Bronchial epithelial cell (primary cell): ENCODE measurements around the gene CCDC78. TPM values are rescaled to one million over a fixed set of nuclear protein-coding genes. Genes with fewer than 3 reads are reported as not detected.

Experiments
- DNase-seq: peaks from one replicate; pipeline ENCODE4 v3.0.0-alpha.2; 2010; ENCODE audit warnings: low read depth
- FAIRE-seq: peaks from 2 replicates; lab custom pipeline; 2011; peaks lifted over from hg19 to GRCh38; lab: Jason Lieb, UNC
- H3K27me3 ChIP-seq: 2 replicates; pipeline ENCODE4 v1.5.1; 2011; ENCODE audit warnings: low read length; ENCODE audit not compliant: control insufficient read depth, insufficient read depth
- H3K36me3 ChIP-seq: 2 replicates; pipeline ENCODE4 v1.5.1; 2011; ENCODE audit warnings: low read length; ENCODE audit not compliant: control insufficient read depth, insufficient read depth
- H3K4me3 ChIP-seq: 2 replicates; pipeline ENCODE4 v1.5.1; 2011; ENCODE audit warnings: mild to moderate bottlenecking, low read depth, low read length, control low read depth
- total RNA-seq: library from RNA; depleted of rRNA; stranded (reverse); fragments of >200 nt; gene quantifications from 2 replicates; pipeline ENCODE4 v1.2.1, GENCODE V29; 2014
- TF ChIP-seq, protein P1 (sequence below): IDR thresholded peaks from 2 replicates; pipeline ENCODE4 v1.5.1; 2011; ENCODE audit warnings: mild to moderate bottlenecking, moderate library complexity, low read length, control low read depth, inconsistent platforms; ENCODE audit not compliant: insufficient read depth, severe bottlenecking

CCDC78 gene
- total RNA-seq, 1 donor from 2014 or later = 1.6 TPM

DNA sequence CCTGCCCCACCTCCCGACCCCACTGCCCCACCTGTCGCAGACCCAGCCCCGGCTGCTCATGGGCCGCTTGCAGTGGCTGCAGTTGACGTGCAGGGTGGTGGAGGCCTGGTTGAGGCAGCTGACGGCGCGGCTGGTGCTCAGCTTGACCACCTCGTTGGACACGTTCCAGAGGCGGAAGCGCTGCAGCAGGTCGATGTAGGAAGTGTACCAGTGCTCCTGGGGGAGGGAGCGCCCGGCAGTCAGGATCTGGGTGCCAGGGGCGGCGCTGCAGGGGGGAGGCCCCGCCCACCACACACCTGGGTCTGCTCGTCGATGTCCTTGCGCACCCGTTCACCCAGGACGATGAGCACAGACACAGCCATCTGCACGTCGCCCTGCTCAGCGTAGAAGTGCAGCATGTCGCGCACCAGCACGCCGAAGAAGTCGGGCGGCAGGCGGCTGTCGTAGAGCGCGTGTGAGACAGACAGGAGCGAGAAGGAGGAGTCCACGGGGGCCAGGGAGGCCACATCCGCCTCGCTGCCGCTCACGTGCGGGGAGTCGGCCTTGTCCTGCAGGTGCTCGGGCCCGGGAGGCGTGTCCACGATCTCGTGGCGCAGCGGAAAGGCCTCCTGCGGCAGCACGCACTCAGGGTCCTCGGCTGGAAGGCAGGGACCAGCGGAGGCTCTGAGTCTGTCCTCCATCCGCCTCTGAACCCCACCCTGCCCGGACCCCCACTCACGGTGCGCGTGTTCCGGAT is 41.1 kb downstream of the CCDC78 start:
- TF ChIP-seq, protein P1, sequence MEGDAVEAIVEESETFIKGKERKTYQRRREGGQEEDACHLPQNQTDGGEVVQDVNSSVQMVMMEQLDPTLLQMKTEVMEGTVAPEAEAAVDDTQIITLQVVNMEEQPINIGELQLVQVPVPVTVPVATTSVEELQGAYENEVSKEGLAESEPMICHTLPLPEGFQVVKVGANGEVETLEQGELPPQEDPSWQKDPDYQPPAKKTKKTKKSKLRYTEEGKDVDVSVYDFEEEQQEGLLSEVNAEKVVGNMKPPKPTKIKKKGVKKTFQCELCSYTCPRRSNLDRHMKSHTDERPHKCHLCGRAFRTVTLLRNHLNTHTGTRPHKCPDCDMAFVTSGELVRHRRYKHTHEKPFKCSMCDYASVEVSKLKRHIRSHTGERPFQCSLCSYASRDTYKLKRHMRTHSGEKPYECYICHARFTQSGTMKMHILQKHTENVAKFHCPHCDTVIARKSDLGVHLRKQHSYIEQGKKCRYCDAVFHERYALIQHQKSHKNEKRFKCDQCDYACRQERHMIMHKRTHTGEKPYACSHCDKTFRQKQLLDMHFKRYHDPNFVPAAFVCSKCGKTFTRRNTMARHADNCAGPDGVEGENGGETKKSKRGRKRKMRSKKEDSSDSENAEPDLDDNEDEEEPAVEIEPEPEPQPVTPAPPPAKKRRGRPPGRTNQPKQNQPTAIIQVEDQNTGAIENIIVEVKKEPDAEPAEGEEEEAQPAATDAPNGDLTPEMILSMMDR = no peak
- H3K4me3 ChIP-seq = peak overlapping the region; percentile 70
- FAIRE-seq = no peak

DNA sequence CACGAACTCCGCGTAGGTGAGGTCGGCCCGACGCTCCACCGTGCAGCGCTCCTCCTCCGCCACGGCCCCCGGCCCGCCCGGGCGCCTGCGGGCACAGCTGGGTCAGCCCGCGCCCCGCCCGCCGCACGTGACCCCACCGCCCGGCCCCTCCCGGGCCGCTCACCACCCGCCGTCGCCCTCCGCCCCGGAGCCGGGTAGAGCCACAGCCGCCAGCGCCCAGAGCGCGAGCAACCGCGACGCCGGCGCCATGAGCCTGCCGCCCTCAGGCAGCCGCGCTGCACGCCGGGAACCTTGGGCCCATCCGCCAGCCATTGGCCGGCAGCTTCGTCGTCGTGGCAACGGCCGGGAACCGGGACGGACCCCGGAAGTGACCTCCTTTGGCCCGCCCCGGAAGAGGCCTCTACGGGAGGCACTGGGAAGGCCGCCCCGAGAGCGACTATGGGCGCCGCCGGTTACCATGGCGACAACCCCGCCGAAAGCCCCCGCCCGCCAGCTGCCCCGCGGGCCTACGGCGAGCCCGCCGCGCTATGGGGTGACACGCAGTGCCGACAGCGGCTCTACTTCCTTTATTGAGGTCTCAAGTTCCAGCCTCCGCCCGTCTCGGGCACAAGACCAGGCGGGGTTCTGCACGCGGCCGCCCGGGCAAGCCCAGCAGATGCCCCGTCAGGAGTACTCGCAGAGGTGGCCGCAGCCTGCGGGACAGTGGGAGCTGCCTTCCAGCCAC is 42.0 kb downstream of the CCDC78 start, which contains the start of gene JMJD8:
TSS of gene JMJD8 (minus strand) at position 264 of the 724 bp plus-strand sequence. CDS start at position 249, 15 bp downstream.
- peak; percentile 87 for DNase-seq
- no peaks in the 10 kb centered on the region for H3K27me3 ChIP-seq
- TF ChIP-seq, protein P1 = no peak
- H3K4me3 ChIP-seq = peak within 1 kb of the TSS; percentile 70
- no peak for FAIRE-seq
- H3K36me3 ChIP-seq = peaks cover 28% of the 10 kb centered on the region

More for the DNA sequence above, 41.1 kb downstream of the CCDC78 start:
- DNase-seq = no peak
- Histone ChIP-seq H3K36me3 (peaks cover 28% of the 10 kb centered on the region), H3K27me3 (no peaks in the 10 kb centered on the region)

DNA sequence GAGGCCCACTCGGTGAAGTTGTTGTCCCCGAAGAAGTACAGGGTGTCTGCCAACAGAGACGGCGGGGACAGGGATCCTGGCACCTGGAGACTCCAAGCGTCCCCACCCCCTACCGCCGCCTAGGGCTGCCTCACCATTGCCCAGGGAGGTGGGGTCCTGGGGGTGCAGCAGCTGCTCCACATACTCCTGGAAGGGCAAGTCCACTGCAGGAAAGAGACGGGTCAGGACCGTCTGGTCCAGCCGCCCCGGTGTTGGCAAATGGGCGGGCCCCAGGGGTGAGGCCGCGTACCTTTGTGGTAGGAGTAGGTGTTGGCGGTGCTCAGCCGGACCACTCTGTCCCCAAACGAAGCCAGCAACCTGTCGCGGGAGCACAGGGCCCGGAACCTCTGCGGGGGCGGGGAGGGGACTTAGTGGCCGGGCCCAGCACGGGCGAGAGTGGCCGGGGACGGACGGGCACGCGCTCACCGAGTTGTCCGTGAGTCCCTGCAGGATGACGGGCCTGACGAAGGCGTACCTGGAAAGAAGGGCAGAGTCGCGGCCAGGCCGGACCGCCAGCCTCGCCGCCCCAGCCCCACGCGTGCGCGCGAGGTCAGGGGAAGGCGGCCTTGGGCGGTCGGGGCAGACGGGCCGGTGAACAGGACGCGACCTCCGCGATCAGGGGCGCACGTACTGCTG is 42.7 kb downstream of the CCDC78 start:
- TF ChIP-seq, protein P1 = no peak
- peaks cover 28% of the 10 kb centered on the region for H3K36me3 ChIP-seq
- no peak for FAIRE-seq
- peak overlapping the region; percentile 70 for H3K4me3 ChIP-seq
- no peaks in the 10 kb centered on the region for H3K27me3 ChIP-seq
- no peak for DNase-seq

DNA sequence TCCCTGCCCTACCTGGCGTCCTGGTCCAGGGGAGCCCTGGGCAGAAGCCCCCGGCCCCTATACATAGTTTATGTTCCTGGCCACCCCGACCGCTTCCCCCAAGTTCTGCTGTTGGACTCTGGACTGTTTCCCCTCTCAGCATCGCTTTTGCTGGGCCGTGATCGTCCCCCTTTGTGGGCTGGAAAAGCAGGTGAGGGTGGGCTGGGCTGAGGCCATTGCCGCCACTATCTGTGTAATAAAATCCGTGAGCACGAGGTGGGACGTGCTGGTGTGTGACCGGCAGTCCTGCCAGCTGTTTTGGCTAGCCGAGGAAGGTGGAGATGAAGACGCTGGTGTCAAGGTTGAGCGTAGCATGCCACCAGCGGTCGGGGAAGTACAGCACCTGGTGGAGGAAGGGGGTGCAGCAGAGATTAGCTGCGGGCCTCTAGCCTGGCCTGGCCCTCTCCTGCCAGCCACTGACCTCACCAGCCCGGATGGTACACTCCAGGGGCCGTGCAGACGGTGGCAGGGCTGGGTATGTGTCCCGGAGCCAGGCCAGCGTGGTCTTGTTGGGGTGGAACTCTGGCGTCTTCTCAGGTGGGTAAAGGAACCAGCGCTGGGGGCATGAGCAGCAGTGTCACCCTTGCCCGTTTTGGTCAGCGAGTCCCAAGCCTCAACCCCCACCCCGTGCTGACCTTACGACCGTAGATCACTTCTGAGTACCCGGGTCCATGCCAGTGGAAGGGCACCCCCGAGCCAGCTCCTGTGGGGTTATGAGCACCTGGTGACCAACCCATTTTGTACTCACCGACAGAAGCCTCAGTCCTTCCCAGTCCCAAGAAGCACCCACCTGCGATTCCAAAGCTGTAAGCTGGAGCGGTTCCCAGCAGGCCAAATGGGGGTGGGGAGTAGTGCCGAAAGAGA is 43.5 kb downstream of the CCDC78 start:
- peaks cover 29% of the 10 kb centered on the region for H3K36me3 ChIP-seq
- no peak for FAIRE-seq

More for the DNA sequence above, 43.5 kb downstream of the CCDC78 start:
- TF ChIP-seq, protein P1 = no peak
- Histone ChIP-seq H3K4me3 (peak overlapping the region; percentile 70), H3K27me3 (no peaks in the 10 kb centered on the region)
- DNase-seq = no peak
